Upper lobe of right lung (tissue), 1 donor: ENCODE measurements around the gene DNAJA2. TPM values are rescaled to one million over a fixed set of nuclear protein-coding genes. Genes with fewer than 3 reads are reported as not detected.
A peak's percentile ranks its signal among the peaks of the same experiment; 100 is the strongest.

Experiments
- ATAC-seq: fragments of 200-7000 bp; cut with Tn5 transposase; one replicate; pipeline ENCODE4 v1.9.1; 2020; ENCODE audit warnings: mild to moderate bottlenecking, moderate library complexity
- DNase-seq: peaks from one replicate; pipeline ENCODE4 v3.0.0-alpha.2; 2020
- H3K27ac ChIP-seq: fragments of 200-600 bp; one replicate; pipeline ENCODE4 v1.8.0; 2022
- H3K27me3 ChIP-seq: fragments of 200-600 bp; one replicate; pipeline ENCODE4 v1.8.0; 2022; ENCODE audit warnings: mild to moderate bottlenecking
- H3K36me3 ChIP-seq: fragments of 200-600 bp; one replicate; pipeline ENCODE4 v1.8.0; 2022
- H3K4me1 ChIP-seq: fragments of 200-600 bp; one replicate; pipeline ENCODE4 v1.8.0; 2022
- H3K4me3 ChIP-seq: fragments of 200-600 bp; one replicate; pipeline ENCODE4 v1.8.0; 2022; ENCODE audit warnings: mild to moderate bottlenecking
- H3K9me3 ChIP-seq: fragments of 200-600 bp; one replicate; pipeline ENCODE4 v1.8.0; 2022
- CTCF ChIP-seq: fragments of 200-600 bp; IDR thresholded peaks from one replicate; pipeline ENCODE4 v1.8.0; 2022; ENCODE audit warnings: antibody characterized with exemption
- intact Hi-C: fragments of 100-400 bp; cut with DNase I; formaldehyde crosslinking; loops from one replicate; pipeline ENCODE4 v1.11.0; 2022
- total RNA-seq: library from RNA; stranded (reverse); fragmentation: NEBNext Ultra II Directional; extraction: Animal tissue kit (Norgen Biotek cat#: 25700); gene quantifications from one replicate; pipeline ENCODE4 v1.2.1, GENCODE V29; 2021
- donor health status: DM: no; HTN: yes; CAD: no; lungs with severe emphysema.

DNAJA2 gene
- total RNA-seq, 1 donor from 2014 or later = 43.4 TPM

GRCh38 chr16:46997844-46998243 lies 24.4 kb upstream of the DNAJA2 start:
- Histone ChIP-seq H3K27me3 (no peaks in the 10 kb centered on the region), H3K36me3 (no peaks in the 10 kb centered on the region), H3K9me3 (no peaks in the 10 kb centered on the region), H3K4me3 (no peak overlapping the region), H3K4me1 (no peaks in the 10 kb centered on the region), H3K27ac (no peak overlapping the region)
- no peak for TF ChIP-seq CTCF
- DNase-seq (no peak), ATAC-seq (no peak)
- intact Hi-C loops = no loop called here

GRCh38 chr16:46996952-46997458 lies 23.5 kb upstream of the DNAJA2 start:
- DNase-seq (no peak), ATAC-seq (no peak)
- Histone ChIP-seq H3K27ac (no peak overlapping the region), H3K36me3 (no peaks in the 10 kb centered on the region), H3K9me3 (no peaks in the 10 kb centered on the region), H3K4me1 (no peaks in the 10 kb centered on the region), H3K27me3 (no peaks in the 10 kb centered on the region), H3K4me3 (no peak overlapping the region)
- intact Hi-C loops = no loop called here
- TF ChIP-seq CTCF = no peak

GRCh38 chr16:46996391-46996790 lies 22.9 kb upstream of the DNAJA2 start:
- H3K9me3 ChIP-seq = no peaks in the 10 kb centered on the region
- no peak for ATAC-seq
- H3K27ac ChIP-seq = no peak overlapping the region

GRCh38 chr16:46991729-46992704 lies 18.5 kb upstream of the DNAJA2 start:
- ATAC-seq = peak; percentile 9
- no peak overlapping the region for H3K4me3 ChIP-seq
- intact Hi-C loops = no loop called here
- no peak for DNase-seq
- no peaks in the 10 kb centered on the region for H3K36me3 ChIP-seq
- H3K27me3 ChIP-seq = no peaks in the 10 kb centered on the region
- no peak for TF ChIP-seq CTCF
- H3K4me1 ChIP-seq = no peaks in the 10 kb centered on the region
- no peaks in the 10 kb centered on the region for H3K9me3 ChIP-seq
- no peak overlapping the region for H3K27ac ChIP-seq

More at GRCh38 chr16:46996391-46996790, 22.9 kb upstream of the DNAJA2 start:
- intact Hi-C loops = no loop called here
- TF ChIP-seq CTCF = no peak
- H3K4me3 ChIP-seq = no peak overlapping the region
- H3K36me3 ChIP-seq = no peaks in the 10 kb centered on the region
- H3K27me3 ChIP-seq = no peaks in the 10 kb centered on the region
- no peaks in the 10 kb centered on the region for H3K4me1 ChIP-seq
- no peak for DNase-seq

- H3K9me3 ChIP-seq = no peaks in the 10 kb centered on the region
- TF ChIP-seq CTCF = no peak
- no peak for DNase-seq
- intact Hi-C loops = no loop called here
- H3K36me3 ChIP-seq = no peaks in the 10 kb centered on the region
- no peaks in the 10 kb centered on the region for H3K4me1 ChIP-seq
- H3K27ac ChIP-seq = no peak overlapping the region
- H3K27me3 ChIP-seq = no peaks in the 10 kb centered on the region
- ATAC-seq = no peak
- H3K4me3 ChIP-seq = no peak overlapping the region
These were observed 13.4 kb upstream of the DNAJA2 start for GRCh38 chr16:46986896-46987295.
